Bone marrow (tissue), 2 donors: Measurements from ENCODE around the gene C12orf42.
"Not testable (repeated sequence)": the region's sequence is repeated elsewhere in the genome, so short reads cannot be mapped to it uniquely, and the experiment has no call there.

Source experiments
- DNase-seq, 2 donors: peaks; one replicate each; lab custom pipeline; 2025; lab: John Stamatoyannopoulos, UW

C12orf42 gene

DNA sequence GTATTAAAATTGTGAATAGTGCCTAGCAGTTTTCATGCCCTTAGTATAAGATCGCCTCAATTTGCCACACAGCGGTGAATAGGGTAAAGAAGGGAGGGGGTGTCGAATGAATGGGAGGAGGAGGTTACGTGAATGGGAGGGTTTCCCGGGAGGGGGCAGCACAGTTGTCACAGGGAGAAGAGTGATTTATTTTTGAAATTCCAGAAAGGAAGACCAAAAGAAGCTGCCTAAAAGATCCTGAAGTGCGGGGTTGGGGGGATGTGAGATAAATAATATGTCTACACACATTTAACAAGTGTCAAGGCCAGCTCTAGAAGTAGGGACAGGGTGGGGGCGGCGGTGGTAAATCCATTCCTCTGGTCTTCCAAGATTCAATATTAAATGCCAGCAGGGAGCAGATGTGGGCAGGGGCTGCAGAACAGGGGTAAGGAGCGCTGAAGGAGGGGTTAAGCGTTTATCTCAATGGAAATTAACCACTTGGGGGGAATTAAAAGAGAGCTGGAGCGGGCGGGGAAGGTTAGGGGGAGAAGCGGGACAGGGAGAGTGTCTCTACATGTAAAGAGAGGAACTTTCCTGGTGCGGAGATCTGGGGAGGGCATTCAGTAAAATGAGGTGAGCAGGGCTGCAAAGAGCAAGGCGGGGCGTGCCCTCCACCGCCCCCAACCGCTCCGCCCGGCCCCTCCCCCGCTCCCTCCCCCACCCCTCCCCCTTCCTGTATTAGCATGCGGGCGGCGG is 867 bp downstream of the C12orf42 start:
- DNase-seq = no peak

DNA sequence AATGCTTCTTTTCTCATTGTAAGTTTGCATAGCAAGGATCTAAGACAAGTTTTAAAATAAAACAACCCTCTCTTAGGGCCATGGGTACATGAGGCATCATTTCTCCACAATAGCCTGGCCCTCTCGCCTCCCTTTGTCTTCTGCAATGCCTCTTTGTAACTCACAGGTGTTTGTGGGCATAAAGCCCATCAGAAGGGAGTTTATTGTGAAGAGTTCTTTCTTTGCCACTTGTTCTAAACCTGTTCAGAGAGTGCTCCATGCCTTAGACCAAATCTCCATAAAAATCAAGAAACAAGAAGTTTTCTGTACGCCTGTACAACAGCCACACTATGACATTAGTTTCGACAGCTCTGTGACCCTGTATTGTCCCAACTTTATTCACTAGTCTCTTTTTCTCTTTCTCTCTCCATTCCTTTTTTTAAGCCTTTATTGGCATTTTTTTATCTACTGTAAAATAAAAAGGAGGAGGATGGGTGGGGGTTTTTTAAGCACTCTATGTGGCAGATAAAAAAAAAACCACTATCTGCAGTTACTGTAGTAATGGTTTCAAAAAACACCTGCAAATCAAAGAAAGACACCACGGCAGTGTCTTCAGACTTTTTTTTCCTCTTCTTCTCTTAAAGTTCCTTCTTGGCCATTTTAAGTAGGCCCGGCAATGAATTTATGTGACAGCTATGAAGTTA is 1.6 kb downstream of the C12orf42 start:
- no peak for DNase-seq

- no peak for DNase-seq
Observed at GRCh38 chr12:103493199-103493598, 2.6 kb downstream of the C12orf42 start.

DNA sequence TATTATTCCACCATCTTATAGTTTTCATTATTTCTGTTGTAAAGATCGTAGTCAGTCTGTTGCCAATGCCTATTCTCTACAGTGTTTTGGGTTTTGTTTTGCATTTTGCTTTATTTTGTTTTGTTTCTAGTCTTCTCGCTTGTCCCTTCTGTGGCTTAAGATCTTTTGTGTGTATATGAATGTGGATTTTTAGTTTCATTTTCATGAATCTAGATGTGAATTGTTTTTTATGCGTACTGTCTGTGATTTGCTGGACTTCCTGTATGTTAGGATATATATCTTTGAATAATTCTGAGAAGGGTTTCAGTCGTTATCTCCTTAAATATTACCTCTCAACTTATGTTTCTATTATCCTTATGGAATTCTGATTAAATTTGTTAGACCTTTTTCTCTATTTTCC is 13.4 kb downstream of the C12orf42 start:
- DNase-seq = no peak

DNA sequence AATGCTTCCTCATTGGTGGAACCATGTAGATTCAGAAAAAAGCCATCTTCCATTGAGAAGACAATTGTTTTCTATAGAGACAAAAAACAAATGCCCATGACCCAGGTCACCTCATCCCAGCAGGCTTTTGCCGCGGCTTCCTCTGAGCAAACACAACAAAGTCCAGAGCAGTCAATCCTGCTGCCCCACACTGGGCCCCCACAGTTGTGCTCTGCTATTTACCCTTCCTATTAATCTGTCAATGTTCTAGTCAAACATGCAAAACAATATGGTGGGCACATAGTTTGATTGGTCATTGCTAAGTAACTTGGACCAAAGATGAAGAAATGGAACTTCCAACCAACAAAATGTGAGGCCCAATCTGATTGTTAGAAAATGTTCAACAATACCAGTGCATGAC is 20.7 kb downstream of the C12orf42 start:
- no peak for DNase-seq

GRCh38 chr12:103470664-103471063 is 25.1 kb downstream of the C12orf42 start:
- no peak for DNase-seq

- DNase-seq = no peak
Observed at GRCh38 chr12:103469719-103470118, 26.0 kb downstream of the C12orf42 start.

GRCh38 chr12:103468837-103469236 is 26.9 kb downstream of the C12orf42 start:
- no peak for DNase-seq

- DNase-seq = no peak
Observed at GRCh38 chr12:103462675-103463074, 33.1 kb downstream of the C12orf42 start.

DNA sequence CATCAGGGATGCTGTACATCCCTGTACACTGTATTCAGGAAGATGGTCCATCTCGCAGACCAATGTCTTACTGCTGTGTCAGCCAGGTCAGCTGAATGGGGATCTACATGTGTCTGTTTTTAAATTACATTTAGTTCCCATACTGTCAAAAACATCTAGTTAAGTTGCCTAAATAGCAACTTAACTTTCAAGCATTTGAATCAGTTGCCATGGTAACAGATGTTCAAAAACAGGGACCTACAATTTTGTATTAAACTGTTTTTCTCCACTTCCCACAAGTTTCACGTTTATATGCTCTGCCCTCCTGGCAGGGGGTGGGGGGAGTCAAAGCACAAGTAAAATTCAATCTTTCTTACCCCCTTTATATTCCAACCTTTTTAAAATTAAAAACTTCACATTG is 38.3 kb downstream of the C12orf42 start:
- DNase-seq = no peak

GRCh38 chr12:103456006-103456405 is 39.8 kb downstream of the C12orf42 start:
- DNase-seq = no peak

- DNase-seq = no peak
Observed at GRCh38 chr12:103455020-103455763, 40.6 kb downstream of the C12orf42 start.

GRCh38 chr12:103444983-103445382 is 50.8 kb downstream of the C12orf42 start:
- no peak for DNase-seq

DNA sequence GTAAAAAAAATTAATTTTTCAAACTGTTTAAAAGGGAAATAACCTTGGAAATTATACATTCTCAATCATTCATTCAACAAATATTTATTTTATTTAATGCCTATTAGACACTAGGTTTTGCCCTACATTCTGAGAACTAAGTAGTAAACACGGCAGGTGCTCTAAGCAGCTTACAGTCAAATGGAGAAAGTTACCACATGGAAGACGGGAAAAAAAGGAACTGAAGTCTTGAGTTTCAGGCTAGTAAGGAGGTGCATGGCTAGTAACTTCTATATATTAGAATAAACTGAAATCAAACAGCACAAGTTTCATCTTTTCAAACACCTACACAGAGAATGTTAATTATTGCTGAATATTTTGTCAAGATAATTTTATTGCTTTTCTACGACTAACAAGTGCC is 52.9 kb downstream of the C12orf42 start:
- DNase-seq = no peak

- DNase-seq = no peak
Observed at GRCh38 chr12:103442182-103442555, 53.6 kb downstream of the C12orf42 start.

DNA sequence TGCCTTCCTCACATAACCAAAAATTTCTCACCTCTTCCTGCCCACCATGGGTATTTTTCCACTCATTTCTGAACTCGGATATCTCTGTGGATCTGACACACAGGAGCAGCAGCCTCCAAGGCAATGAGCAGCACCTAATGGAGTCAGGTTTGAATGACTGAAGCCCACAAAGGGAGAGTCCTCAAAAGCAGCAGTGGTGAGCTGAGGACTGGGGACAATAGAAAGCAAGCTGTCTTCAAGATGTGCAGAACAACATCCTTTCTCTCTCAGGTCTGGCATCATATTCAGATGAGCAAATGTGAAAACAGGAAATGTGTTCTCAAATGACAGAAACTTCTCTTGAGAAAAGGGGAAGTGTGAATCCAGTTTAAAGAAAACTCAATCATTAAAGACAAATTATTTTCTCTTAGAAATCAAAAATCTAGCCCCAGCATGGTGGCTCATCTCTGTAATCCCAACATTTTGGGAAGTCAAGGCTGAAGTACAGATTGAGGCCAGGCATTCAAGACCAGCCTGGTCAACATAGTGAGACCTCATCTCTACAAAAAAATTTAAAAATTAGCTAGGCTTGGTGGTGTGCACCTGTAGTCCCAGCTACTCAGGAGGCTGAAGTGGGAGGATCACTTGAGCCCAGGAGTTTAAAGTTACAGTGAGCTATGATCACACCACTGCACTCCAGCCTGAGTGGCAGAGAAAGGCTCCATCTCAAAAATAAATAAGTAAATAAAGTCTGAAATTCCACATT is 54.2 kb downstream of the C12orf42 start:
- peak in 1 of 2 donors; percentile 15 for DNase-seq

DNA sequence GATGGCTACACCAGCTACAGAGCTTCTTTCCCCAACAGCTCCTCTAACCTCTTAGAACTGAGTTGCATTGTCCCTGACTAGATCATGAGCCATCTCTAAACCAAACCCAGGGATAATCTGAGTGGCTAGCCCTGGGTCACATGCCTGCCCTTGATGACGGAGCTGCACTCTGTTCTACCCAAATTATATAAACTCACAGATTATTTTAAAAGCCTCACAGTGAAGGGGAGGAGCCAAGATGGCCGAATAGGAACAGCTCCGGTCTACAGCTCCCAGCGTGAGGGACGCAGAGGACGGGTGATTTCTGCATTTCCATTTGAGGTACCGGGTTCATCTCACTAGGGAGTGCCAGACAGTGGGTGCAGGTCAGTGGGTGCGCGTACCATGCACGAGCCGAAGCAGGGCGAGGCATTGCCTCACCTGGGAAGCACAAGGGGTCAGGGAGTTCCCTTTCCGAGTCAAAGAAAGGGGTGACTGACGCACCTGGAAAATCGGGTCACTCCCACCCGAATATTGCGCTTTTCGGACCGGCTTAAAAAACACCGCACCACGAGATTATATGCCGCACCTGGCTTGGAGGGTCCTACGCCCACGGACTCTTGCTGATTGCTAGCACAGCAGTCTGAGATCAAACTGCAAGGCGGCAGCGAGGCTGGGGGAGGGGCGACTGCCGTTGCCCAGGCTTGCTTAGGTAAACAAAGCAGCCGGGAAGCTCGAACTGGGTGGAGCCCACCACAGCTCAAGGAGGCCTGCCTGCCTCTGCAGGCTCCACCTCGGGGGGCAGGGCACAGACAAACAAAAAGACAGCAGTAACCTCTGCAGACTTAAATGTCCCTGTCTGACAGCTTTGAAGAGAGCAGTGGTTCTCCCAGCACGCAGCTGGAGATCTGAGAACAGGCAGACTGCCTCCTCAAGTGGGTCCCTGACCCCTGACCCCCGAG is 61.3 kb downstream of the C12orf42 start:
- DNase-seq = not testable (repeated sequence)

DNA sequence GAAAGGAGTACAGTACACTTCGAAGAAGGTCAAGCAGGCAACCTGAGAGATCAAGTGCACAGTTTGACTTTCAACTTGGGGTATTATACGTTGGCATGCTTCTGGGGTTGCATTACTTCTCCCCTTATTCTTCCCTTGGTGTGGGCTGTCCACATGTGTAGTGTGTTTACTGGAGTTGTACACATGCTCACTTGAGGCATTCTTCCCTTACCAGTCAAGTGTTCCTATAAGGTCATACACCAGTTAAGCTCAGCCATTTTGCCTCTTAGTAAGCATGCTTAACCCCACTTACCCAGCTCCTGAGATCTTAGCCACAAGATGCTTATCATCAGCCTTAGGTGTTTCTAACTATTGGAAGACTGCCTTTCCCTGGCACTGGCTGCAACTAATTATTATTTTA is 63.8 kb downstream of the C12orf42 start:
- no peak for DNase-seq

DNA sequence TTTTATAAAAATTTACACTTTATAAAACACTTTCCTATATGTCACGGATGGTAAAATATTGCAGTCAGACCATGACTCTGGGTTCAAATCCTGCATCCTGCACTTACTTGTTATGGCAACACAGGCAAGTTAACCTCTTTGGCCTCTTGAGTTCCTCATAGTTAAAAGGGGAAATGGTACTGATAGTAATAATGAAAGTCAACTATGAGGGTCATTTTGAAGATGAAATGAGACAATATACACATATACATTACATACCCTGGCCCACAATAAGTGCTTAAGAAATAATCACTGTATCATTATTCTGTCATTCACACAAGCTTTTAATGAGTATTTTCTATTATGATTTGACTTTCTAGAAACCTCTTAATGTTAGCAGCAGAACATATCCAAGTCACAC is 64.4 kb downstream of the C12orf42 start:
- no peak for DNase-seq

DNA sequence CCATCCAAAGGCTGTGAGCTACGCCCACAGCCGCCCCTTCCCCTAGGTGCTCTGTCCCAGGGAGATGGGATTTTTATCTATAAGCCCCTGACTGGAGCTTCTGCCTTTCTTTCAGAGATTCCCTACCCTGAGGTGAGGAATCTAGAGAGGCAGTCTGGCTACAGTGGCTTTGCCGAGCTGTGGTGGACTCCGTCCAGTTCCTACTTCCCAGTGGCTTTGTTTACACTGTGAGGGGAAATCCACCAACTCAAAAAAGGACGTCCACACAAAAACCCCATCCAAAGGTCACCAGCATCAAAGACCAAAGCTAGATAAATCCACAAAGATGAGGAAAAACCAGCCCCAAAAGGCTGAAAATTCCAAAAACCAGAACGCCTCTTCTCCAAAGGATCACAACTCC is 70.1 kb downstream of the C12orf42 start:
- not testable (repeated sequence) for DNase-seq
